GM18498 (cell line): Measurements from ENCODE around the gene SELENBP1.
A peak's percentile ranks its signal among the peaks of the same experiment; 100 is the strongest.
"Not testable (repeated sequence)": the region's sequence is repeated elsewhere in the genome, so short reads cannot be mapped to it uniquely, and the experiment has no call there.

Experiments used
- ATAC-seq: cut with Tn5 transposase; IDR thresholded peaks from one replicate; pipeline ENCODE4 v1.9.1; 2021; ENCODE audit warnings: mild to moderate bottlenecking, moderate library complexity; ENCODE audit not compliant: unreplicated experiment

The SELENBP1 gene

GRCh38 chr1:151372058-151372934 is at the start of gene SELENBP1:
Gene SELENBP1, minus strand, starts transcription at chr1:151372705. Its CDS starts 64 bp downstream, at chr1:151372641.
- no peak for ATAC-seq

DNA sequence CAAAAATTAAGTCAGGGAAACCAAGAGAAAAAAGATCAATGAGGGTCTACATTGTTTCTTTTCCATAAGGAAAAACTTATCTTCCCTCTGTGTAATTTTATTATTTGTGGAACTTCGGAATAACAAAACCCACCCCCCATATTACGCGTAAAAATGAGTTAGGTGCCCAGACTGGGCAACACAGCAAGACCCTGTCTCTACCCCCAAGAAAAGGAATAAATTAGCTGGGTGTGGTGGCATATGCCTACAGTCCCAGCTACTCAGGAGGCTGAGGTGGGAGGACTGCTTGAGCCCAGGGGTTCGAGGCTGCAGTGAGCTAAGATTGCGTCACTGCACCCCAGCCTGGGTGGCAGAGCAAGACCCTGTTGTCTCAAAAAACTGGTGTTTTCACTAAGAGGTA is 47.3 kb upstream of the SELENBP1 start:
- ATAC-seq: no peak

- no peak for ATAC-seq
Observed at GRCh38 chr1:151418081-151418480, 45.6 kb upstream of the SELENBP1 start.

- ATAC-seq: no peak
Observed at GRCh38 chr1:151416231-151416630, 43.7 kb upstream of the SELENBP1 start.

DNA sequence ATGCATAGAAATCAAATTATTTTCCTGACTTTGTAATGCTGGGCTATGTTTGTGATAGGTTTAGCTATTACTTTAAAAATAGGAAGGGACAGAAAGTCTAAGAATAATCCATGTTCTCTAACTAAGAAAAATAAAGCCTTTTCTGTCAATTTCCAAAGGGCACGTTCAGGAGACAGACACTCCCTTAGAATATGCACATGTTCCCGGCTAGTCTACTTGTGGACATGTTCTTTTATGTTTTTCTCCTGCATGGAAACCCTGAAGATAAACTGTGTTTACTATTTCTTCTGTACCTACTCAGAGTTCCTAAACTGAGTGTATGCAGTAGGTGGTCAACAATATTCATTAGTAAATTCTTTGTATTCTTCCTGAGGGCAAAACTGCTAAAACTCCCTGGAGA is 39.4 kb upstream of the SELENBP1 start:
- no peak for ATAC-seq

- ATAC-seq: no peak
Observed at GRCh38 chr1:151408891-151409290, 36.4 kb upstream of the SELENBP1 start.

GRCh38 chr1:151407304-151407703 is 34.8 kb upstream of the SELENBP1 start:
- no peak for ATAC-seq

GRCh38 chr1:151406176-151406575 is 33.7 kb upstream of the SELENBP1 start:
- no peak for ATAC-seq

GRCh38 chr1:151405187-151405951 is 32.9 kb upstream of the SELENBP1 start:
- ATAC-seq: no peak

DNA sequence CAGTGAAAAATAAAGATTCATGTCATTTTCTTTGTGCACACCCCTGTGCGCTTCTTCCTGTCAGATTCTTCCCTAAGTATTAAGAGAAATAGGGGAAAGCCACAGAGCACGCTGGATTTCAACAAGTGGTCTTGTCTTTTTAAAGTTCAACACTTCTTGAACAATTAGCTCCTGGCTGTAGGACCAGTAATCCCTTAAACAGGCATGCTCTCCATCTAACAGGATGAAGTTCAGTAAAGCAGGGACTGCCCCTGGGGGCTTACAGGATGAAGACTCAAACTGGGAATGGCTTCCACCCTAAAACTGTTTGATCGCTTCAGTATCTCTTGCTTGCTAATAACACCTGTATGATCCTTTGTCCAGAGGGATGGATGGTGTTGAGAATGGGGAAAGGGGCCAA is 31.1 kb upstream of the SELENBP1 start:
- ATAC-seq: no peak

DNA sequence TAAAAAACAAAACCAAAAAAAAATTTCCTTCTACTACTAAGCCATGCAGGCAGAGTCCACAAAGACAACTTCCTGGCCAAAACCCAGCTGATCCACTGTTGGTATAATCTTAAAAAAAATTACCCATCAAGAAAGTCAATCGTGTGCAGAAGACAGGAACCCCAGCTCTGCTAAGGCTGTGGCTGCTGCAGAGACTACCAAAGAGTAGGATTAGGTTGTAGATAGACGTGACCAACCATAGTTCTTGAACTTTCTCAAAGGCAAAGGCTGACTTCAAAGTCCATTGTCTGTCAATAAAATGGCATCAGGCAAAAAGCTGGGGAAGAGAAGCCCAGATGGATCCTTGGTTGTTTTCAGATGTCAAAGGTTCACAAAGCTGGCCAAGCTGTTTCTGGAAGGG is 30.3 kb upstream of the SELENBP1 start:
- no peak for ATAC-seq

GRCh38 chr1:151401860-151402259 is 29.4 kb upstream of the SELENBP1 start:
- ATAC-seq: no peak

DNA sequence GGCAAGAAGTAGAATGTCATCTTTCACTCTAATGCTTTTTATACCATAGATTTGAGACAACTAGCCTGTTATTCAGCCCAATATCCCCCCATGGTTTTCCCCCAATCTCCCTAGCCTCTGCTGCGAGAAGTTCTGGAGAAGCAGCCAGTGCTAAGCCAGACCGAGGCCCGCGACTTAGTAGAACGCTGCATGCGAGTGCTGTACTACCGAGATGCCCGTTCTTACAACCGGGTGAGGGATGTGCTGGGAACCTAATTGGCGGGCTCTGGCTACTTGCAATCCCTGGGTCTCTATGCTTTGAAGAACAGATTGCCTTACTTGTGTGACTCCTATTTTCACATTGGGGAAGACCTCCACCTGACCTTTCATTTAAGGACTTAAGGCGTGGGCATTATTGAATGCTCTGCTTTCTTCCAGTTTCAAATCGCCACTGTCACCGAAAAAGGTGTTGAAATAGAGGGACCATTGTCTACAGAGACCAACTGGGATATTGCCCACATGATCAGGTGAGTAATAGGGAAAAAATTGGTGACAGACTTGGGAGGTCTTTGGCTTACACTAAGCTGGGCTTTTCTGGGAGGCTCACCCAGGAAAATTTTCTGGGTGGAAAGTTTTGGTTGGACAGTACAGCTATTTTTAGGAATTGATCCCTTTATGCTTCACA is 28.8 kb upstream of the SELENBP1 start:
- ATAC-seq: no peak

- peak; percentile 88 for ATAC-seq
Observed at GRCh38 chr1:151399324-151400171, 27.0 kb upstream of the SELENBP1 start, which contains the start of gene PSMB4. Gene PSMB4, plus strand, starts transcription at chr1:151399573. Its CDS starts 15 bp downstream, at chr1:151399588.

DNA sequence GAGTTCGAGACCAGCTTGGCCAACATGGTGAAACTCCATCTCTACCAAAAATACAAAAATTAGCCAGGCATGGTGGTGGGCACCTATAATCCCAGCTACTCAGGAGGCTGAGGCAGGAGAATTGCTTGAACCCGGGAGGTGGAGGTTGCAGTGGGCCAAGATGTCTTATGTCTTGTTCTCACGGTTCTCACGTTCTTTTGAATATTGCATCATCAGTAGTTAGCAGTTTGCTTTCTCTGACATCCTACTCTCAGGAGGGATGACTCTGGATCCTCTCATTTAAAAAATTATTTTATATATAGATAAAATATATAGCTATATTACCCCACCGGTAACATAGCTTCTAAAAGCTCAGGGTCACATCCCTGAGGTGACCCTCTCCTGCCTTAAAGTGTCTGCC is 23.8 kb upstream of the SELENBP1 start:
- ATAC-seq: not testable (repeated sequence)

- ATAC-seq: no peak
Observed at GRCh38 chr1:151393583-151393982, 21.1 kb upstream of the SELENBP1 start.

DNA sequence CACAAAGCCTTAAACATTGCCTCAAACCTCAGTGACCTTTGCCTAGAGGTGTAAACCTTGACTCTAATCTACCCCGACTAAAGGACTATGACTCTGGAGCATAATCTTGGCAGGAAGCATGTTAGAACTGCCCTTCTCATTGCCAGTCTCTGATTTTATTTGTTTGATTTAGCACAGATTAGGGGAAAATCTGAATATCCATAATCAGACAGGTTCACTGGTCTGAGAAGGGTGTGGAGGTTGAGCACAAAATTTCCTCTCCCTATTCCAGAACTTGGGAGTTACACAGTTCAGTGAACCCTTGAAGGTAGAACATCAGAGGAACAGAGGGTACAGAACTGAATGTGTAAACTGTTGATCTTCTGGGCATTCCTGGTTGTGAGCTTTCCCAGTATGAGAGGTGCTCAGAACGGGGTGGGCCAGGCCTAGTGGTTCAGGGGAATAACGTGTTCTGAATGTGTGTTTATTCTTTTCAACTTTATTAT is 18.6 kb upstream of the SELENBP1 start:
- ATAC-seq: no peak

- ATAC-seq: not testable (repeated sequence)
Observed at GRCh38 chr1:151390221-151391078, 17.9 kb upstream of the SELENBP1 start.

GRCh38 chr1:151386002-151386401 is 13.5 kb upstream of the SELENBP1 start:
- no peak for ATAC-seq
